Measurements from ENCODE around the gene EPX. TPM values are rescaled to one million over a fixed set of nuclear protein-coding genes. Genes with fewer than 3 reads are reported as not detected.

The EPX gene
- total and polyA plus RNA-seq, 12 donors, result not detected

GRCh38 chr17:58236394-58236793, 43.9 kb downstream of the EPX start:
- H3K27ac ChIP-seq, result no peak overlapping the region
- no peak for TF ChIP-seq CTCF (IDR thresholded peaks at IDR 0.05)
- no peak for TF ChIP-seq POLR2A (IDR thresholded peaks at IDR 0.05)
- no peaks in the 10 kb centered on the region for H3K36me3 ChIP-seq (replicated peaks in 1 of 2)
- DNase-seq, result no peak
- intact Hi-C loops (cut with DNase I), result no loop called here
- H3K27me3 ChIP-seq, result no peaks in the 10 kb centered on the region
- H3K4me3 ChIP-seq, result no peak overlapping the region
- H3K9me3 ChIP-seq (replicated peaks in 1 of 3), result no peaks in the 10 kb centered on the region
- H3K4me1 ChIP-seq (replicated peaks in 1 of 2), result no peaks in the 10 kb centered on the region
- WGBS, 4 donors, result 82 to 100% (median 85%) methylated on average over 2 of the region's 2 CpGs

- TF ChIP-seq POLR2A (IDR thresholded peaks at IDR 0.05) (no peak), CTCF (IDR thresholded peaks at IDR 0.05) (no peak)
- DNase-seq, result no peak
- intact Hi-C loops (cut with DNase I), result no loop called here
- no peaks in the 10 kb centered on the region for H3K27me3 ChIP-seq
- no peaks in the 10 kb centered on the region for H3K36me3 ChIP-seq (replicated peaks in 1 of 2)
- WGBS, 4 donors, result 65 to 71% (median 67%) methylated on average over 5 of the region's 5 CpGs
- H3K4me1 ChIP-seq (replicated peaks in 1 of 2), result no peaks in the 10 kb centered on the region
- H3K4me3 ChIP-seq, result no peak within 1 kb of the TSS
- H3K9me3 ChIP-seq (replicated peaks in 1 of 3), result no peaks in the 10 kb centered on the region
- no peak within 1 kb of the TSS for H3K27ac ChIP-seq
Observed at GRCh38 chr17:58238147-58238634, 45.7 kb downstream of the EPX start, which contains the start of gene LPO. TSS of gene LPO (plus strand) at chr17:58238584. CDS start at chr17:58242980, 4,396 bp downstream.

GRCh38 chr17:58239987-58240386, 47.5 kb downstream of the EPX start:
- H3K9me3 ChIP-seq (replicated peaks in 1 of 3), result no peaks in the 10 kb centered on the region
- no peak overlapping the region for H3K4me3 ChIP-seq
- peak in 1 of 7 donors; percentile 4 for DNase-seq
- no peaks in the 10 kb centered on the region for H3K4me1 ChIP-seq (replicated peaks in 1 of 2)
- no peaks in the 10 kb centered on the region for H3K36me3 ChIP-seq (replicated peaks in 1 of 2)
- intact Hi-C loops (cut with DNase I), result no loop called here
- no peak for TF ChIP-seq POLR2A (IDR thresholded peaks at IDR 0.05)
- TF ChIP-seq CTCF (IDR thresholded peaks at IDR 0.05), result no peak
- WGBS, 4 donors, result 42 to 64% (median 56%) methylated on average over 1 of the region's 1 CpG
- H3K27me3 ChIP-seq, result no peaks in the 10 kb centered on the region
- H3K27ac ChIP-seq, result no peak overlapping the region

GRCh38 chr17:58242171-58242784, 49.8 kb downstream of the EPX start:
- peak in 1 of 7 donors; percentile 14 for DNase-seq
- no peak overlapping the region for H3K4me3 ChIP-seq
- no peaks in the 10 kb centered on the region for H3K27me3 ChIP-seq
- TF ChIP-seq POLR2A (IDR thresholded peaks at IDR 0.05) (no peak), CTCF (IDR thresholded peaks at IDR 0.05) (no peak)
- no peak overlapping the region for H3K27ac ChIP-seq
- intact Hi-C loops (cut with DNase I), result no loop called here
- H3K9me3 ChIP-seq (replicated peaks in 1 of 3), result no peaks in the 10 kb centered on the region
- no peaks in the 10 kb centered on the region for H3K4me1 ChIP-seq (replicated peaks in 1 of 2)
- no peaks in the 10 kb centered on the region for H3K36me3 ChIP-seq (replicated peaks in 1 of 2)
- WGBS, 4 donors, result 0 to 27% (median 19%) methylated on average over 2 to 4 of the region's 4 CpGs

All from adrenal gland (tissue), 12 donors.